Fibroblast of upper back skin (primary cell): ENCODE data around the gene BRD1.

Experiments used
- DNase-seq: peaks from one replicate; pipeline ENCODE4 v3.0.0-alpha.2; 2013

BRD1 gene

GRCh38 chr22:49827853-49828598 lies at the start of gene BRD1:
TSS of gene BRD1 (minus strand) at chr22:49827873. CDS start at chr22:49824317, 3,556 bp downstream.
- DNase-seq, result peak; percentile 67

DNA sequence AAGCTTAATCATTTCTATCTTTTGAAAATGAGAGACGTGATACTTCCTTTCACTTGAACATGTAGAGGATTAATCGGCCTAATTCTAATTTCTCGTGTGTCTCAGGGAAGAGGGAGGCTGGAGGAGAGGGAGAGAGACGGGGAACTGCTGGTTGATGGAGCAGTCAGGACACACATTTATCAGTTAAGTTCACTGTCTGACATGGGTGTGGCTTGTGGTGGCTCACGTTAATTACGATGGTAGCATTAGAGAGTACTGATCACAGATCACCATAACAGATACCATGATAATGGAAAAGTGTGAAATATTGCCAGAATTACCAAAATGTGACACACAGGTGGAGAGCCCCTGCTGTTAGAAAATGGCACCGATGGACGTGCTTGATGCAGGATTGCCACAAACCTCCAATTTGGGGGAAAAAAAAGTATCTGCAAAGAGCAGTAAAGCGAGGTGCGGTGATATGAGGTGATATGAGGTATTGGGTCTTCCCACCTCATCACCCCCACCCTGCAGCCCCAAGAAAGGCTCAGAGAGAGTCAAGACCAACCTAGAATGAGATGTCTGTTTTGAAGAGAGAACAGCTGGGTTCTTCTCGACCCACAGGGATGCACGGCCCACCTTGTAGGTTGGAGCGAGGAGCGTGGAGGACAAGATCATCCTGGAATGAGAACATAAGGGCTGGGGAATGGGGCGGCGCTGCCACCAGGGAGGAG lies 45.7 kb upstream of the BRD1 start:
- DNase-seq, result no peak

GRCh38 chr22:49872347-49872746 lies 44.7 kb upstream of the BRD1 start:
- no peak for DNase-seq

GRCh38 chr22:49871482-49871881 lies 43.8 kb upstream of the BRD1 start:
- DNase-seq, result no peak

- no peak for DNase-seq
Measured at GRCh38 chr22:49869845-49870712, 42.4 kb upstream of the BRD1 start.

GRCh38 chr22:49869086-49869830 lies 41.6 kb upstream of the BRD1 start:
- DNase-seq, result no peak

DNA sequence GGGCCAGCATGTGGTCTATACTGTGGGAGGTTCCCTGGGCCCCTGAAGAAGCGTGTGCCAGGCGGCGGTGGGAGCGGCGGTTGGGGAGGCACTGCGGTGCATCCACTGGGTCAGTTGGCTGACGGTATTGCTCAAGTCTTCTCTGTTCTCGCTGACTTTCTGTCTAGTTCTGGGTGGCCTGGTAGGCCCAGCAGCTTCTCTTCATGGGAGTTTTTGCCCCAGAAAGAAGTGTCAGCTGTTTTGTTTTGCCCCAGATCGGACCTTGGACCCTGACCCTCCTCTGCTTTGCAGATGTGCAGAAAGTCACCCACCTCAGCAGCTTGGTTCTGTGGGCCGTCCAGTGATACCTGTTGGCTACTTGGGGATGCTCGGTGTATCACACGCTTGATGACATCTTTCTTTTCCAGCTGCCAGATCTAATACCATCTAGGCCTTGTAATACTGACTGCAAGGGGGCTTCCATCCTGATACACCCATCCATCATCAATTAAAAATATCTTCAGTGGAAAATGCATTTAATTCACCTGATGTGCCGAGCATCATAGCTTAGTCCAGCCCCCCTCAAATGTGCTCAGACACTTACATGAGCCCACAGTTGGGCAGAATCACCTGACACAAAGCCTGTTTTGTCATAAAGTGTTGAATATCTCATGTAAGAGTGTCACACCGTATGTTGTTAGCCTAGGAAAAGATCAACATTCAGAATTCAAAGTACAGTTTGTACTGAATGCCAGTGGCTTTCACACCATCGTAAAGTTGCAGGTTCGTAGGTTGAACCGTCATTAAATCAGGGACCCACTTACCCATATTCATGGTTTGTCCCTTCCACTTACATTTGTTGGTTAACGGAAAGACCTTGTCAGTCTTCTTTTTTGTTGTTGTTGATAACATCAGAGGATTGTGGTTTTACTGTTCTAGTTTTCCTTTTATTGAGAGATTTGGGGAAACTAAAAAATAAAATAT lies 39.9 kb upstream of the BRD1 start:
- no peak for DNase-seq

GRCh38 chr22:49866646-49867045 lies 39.0 kb upstream of the BRD1 start:
- no peak for DNase-seq

GRCh38 chr22:49866134-49866533 lies 38.5 kb upstream of the BRD1 start:
- DNase-seq, result no peak

- no peak for DNase-seq
Measured at GRCh38 chr22:49865156-49865555, 37.5 kb upstream of the BRD1 start.

DNA sequence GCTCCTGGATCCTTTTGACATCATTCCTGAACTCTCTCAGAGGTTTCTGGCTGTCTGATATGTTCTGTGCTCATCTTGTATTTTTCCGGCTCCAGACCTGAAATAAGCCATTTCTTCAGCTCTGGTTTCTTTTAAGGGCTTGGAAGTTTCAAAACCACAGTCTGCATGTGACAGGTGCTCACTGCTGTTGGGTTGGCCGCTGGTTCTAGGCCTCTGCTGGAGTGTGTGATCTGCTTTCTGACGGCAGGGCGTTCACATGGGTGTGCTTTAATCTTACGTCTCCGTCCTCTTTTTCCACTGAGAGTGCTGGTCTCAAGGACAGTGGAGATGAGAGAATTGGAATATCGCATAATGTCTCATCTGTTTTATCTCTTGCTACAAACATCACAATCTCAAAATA lies 36.3 kb upstream of the BRD1 start:
- no peak for DNase-seq

GRCh38 chr22:49862496-49862776 lies 34.8 kb upstream of the BRD1 start:
- DNase-seq, result no peak

GRCh38 chr22:49861642-49862495 lies 34.2 kb upstream of the BRD1 start:
- no peak for DNase-seq

DNA sequence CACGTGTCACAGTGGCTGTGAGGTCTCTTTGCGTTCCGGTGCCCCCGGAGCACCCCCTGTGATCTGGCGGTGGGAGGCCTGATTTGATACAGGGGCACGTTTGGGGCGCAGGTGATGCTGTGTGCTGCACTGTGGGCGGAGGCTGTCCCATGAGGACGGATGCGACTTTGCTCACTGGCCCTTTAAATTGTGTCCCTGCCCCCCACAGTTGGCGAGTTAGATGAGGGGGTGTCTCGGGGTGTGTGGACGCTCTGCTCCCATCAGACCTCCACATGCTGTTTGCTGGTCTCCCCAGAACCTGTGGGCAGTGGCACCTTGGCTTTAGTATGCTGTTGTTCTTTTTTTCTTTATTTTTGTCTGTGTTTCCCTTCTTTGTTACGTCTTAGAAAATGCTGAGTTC lies 31.2 kb upstream of the BRD1 start:
- no peak for DNase-seq

- no peak for DNase-seq
Measured at GRCh38 chr22:49856766-49857618, 29.3 kb upstream of the BRD1 start.

DNA sequence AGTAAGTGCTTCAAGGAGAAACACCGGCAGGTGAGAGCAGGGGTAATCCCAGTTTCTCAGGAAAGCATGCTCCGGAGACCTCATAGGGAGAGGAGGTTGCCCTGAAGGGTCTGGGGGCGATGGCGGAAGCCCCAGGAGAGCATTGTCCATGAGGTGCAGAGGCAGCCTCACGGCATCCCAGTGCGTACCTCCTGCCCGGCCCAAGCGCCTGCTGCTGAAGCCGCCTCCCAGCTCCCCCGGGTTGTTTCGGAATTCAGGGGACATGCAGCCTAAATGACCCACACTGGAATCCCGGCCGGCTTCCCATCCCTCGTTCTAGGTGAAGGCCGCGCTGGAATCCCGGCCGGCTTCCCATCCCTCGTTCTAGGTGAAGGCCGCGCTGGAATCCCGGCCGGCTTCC lies 28.7 kb upstream of the BRD1 start:
- DNase-seq, result no peak

- no peak for DNase-seq
Measured at GRCh38 chr22:49855251-49855911, 27.7 kb upstream of the BRD1 start.

DNA sequence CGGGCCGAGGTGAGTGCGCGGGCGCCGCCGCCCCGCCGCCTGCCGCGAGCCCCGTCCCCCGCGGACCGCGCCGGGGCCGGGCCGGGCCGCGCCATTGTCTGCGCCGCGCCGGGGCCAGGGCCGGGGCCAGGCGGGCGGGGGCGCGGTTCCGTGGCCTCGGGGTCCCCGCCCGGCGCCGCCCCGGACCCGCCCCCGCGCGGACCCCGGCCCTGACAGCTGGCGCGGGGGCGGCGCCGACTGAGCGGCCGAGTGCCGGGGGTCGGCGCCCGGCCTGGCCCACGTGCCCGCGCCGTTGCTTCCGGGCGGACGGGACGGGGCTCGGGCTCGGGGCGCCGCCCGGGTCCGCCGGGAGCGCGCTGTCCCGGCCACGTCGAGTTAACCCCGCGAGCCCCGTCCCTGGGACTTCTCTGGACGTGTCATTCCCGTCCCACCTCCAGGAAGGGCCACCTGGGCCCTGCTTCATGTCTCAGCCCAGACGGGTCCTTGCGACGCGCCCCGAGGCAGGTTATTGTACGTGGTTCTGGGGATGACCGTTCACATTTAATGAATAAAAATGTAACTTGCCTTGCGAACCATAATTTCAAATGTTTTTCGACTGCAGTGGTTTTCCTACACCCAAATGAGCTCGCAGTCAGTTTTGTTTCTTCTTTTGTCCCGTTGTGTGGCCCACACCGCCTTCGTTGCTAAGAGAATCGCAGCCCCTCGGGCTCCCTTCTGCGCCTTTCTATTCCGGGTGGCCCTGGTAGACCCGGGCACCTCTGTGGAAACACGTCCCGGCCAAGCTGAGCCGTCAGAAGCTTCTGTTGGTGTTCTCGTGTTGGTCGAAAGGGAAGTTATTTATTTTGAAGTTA lies 26.5 kb upstream of the BRD1 start:
- DNase-seq, result peak; percentile 9
